GM23338 (cell line): ENCODE measurements around the gene C10orf105. TPM values are rescaled to one million over a fixed set of nuclear protein-coding genes. Genes with fewer than 3 reads are reported as not detected.

Experiments
- ATAC-seq: fragments of 200-7000 bp; cut with Tn5 transposase; 3 replicates; pipeline ENCODE4 v1.9.1; 2020
- DNase-seq: peaks from one replicate; pipeline ENCODE4 v3.0.0-alpha.2; 2015; ENCODE audit warnings: low spot score
- H2AFZ ChIP-seq: fragments of 200-600 bp; sonication (generic); 2 replicates; pipeline ENCODE4 v1.8.0; 2016; ENCODE audit warnings: antibody characterized with exemption, mild to moderate bottlenecking, moderate library complexity
- H3F3A ChIP-seq: fragments of 200-600 bp; sonication (generic); replicated peaks from 2 replicates; pipeline ENCODE4 v1.8.0; 2017; ENCODE audit warnings: antibody characterized with exemption, mixed run types, low read depth
- H3K27ac ChIP-seq: fragments of 200-600 bp; sonication (generic); 2 replicates; pipeline ENCODE4 v1.6.1; 2016; ENCODE audit warnings: low read depth
- H3K27me3 ChIP-seq: fragments of 200-600 bp; sonication (generic); 2 replicates; pipeline ENCODE4 v1.8.0; 2016; ENCODE audit warnings: mild to moderate bottlenecking, mixed run types, moderate library complexity; ENCODE audit not compliant: insufficient read depth
- H3K36me3 ChIP-seq: fragments of 200-600 bp; sonication (generic); 2 replicates; pipeline ENCODE4 v1.8.0; 2016; ENCODE audit warnings: mild to moderate bottlenecking; ENCODE audit not compliant: insufficient read depth
- H3K4me1 ChIP-seq: fragments of 200-600 bp; sonication (generic); 2 replicates; pipeline ENCODE4 v1.8.0; 2016; ENCODE audit warnings: mild to moderate bottlenecking, moderate library complexity; ENCODE audit not compliant: insufficient read depth
- H3K4me2 ChIP-seq: fragments of 200-600 bp; sonication (generic); 2 replicates; pipeline ENCODE4 v1.7.1; 2017; ENCODE audit warnings: mixed run types
- H3K4me3 ChIP-seq: fragments of 200-600 bp; sonication (generic); 2 replicates; pipeline ENCODE4 v1.6.1; 2016; ENCODE audit warnings: mixed run types
- H3K79me2 ChIP-seq: fragments of 200-600 bp; sonication (generic); replicated peaks from 2 replicates; pipeline ENCODE4 v1.8.0; 2017; ENCODE audit warnings: mild to moderate bottlenecking; ENCODE audit not compliant: insufficient read depth
- H3K9me2 ChIP-seq: fragments of 200-600 bp; sonication (generic); 2 replicates; pipeline ENCODE4 v1.8.0; 2017; ENCODE audit not compliant: insufficient read depth
- H4K20me1 ChIP-seq: fragments of 200-600 bp; sonication (generic); replicated peaks from 2 replicates; pipeline ENCODE4 v1.8.0; 2017; ENCODE audit warnings: mild to moderate bottlenecking; ENCODE audit not compliant: insufficient read depth
- H3K27ac Mint-ChIP-seq: 2 replicates; pipeline ENCODE4 v1.8.0; 2020; ENCODE audit warnings: inconsistent platforms, mild to moderate bottlenecking, moderate library complexity, mixed read lengths
- H3K27me3 Mint-ChIP-seq: 3 replicates; pipeline ENCODE4 v1.8.0; 2022; ENCODE audit warnings: low read depth, mild to moderate bottlenecking, moderate library complexity, mixed read lengths, inconsistent platforms; ENCODE audit not compliant: insufficient read depth, poor library complexity
- H3K36me3 Mint-ChIP-seq: 3 replicates; pipeline ENCODE4 v1.8.0; 2021; ENCODE audit warnings: low read depth, mild to moderate bottlenecking, inconsistent platforms, moderate library complexity, mixed read lengths
- H3K4me1 Mint-ChIP-seq: 3 replicates; pipeline ENCODE4 v1.8.0; 2020; ENCODE audit warnings: mild to moderate bottlenecking, inconsistent platforms, mixed read lengths
- H3K4me3 Mint-ChIP-seq: 3 replicates; pipeline ENCODE4 v1.8.0; 2021; ENCODE audit warnings: moderate library complexity, mild to moderate bottlenecking, inconsistent platforms, mixed read lengths
- H3K9me3 Mint-ChIP-seq: 3 replicates; pipeline ENCODE4 v1.8.0; 2020; ENCODE audit warnings: moderate library complexity, mild to moderate bottlenecking, inconsistent platforms, mixed read lengths
- EZH2 ChIP-seq: fragments of 200-600 bp; sonication (generic); IDR thresholded peaks from one replicate; pipeline ENCODE4 v1.8.0; 2017; ENCODE audit warnings: antibody characterized with exemption, mild to moderate bottlenecking, low read depth; ENCODE audit not compliant: unreplicated experiment
- EZH2phosphoT487 ChIP-seq: fragments of 200-600 bp; sonication (generic); IDR thresholded peaks from one replicate; pipeline ENCODE4 v1.8.1; 2018; ENCODE audit warnings: antibody characterized with exemption; ENCODE audit not compliant: unreplicated experiment
- NANOG ChIP-seq: IDR thresholded peaks from 2 replicates; pipeline ENCODE4 v1.6.1; 2016; ENCODE audit warnings: antibody characterized with exemption, borderline replicate concordance
- POLR2AphosphoS5 ChIP-seq: IDR thresholded peaks from 2 replicates; pipeline ENCODE4 v1.6.1; 2016; ENCODE audit warnings: antibody characterized with exemption, low read depth
- STAT1 ChIP-seq: IDR thresholded peaks from one replicate; pipeline ENCODE4 v1.6.1; 2016; ENCODE audit warnings: antibody characterized with exemption; ENCODE audit not compliant: unreplicated experiment
- ZNF114 ChIP-seq: fragments of 250-450 bp; sonication (Bioruptor Pico); IDR thresholded peaks from 2 replicates; pipeline ENCODE4 v1.5.0; 2020; ENCODE audit warnings: mild to moderate bottlenecking, moderate library complexity
- ZNF331 ChIP-seq: fragments of 250-450 bp; sonication (Bioruptor Pico); IDR thresholded peaks from 2 replicates; pipeline ENCODE4 v1.5.0; 2020; ENCODE audit warnings: low read depth, mild to moderate bottlenecking, moderate library complexity
- polyA plus RNA-seq: library from polyadenylated mRNA; unstranded; fragments of >200 nt; fragmentation: Nextera tagmentation; extraction: Ambion mirVana; gene quantifications from 2 replicates; pipeline ENCODE4 v1.2.1, GENCODE V29; 2016
- total RNA-seq: library from RNA; depleted of rRNA; stranded (reverse); fragments of >200 nt; shearing (Covaris generic); gene quantifications from 2 replicates; pipeline ENCODE4 v1.2.3, GENCODE V29; 2014
- TF ChIP-seq, protein P1 (sequence below): IDR thresholded peaks from 2 replicates; pipeline ENCODE4 v1.6.1; 2016; ENCODE audit warnings: antibody characterized with exemption
- TF ChIP-seq, protein P2 (sequence below), 2 experiments: fragments of 200-600 bp in 1 of 2; sonication (generic) in 1 of 2; conservative IDR thresholded peaks; 2 replicates each; pipeline versions ENCODE4 v1.5.1 to v1.6.1; 2016 to 2017; ENCODE audit warnings: antibody characterized with exemption in 2 of 2, low read depth in 2 of 2, mild to moderate bottlenecking in 2 of 2, moderate library complexity in 1 of 2
- TF ChIP-seq, protein P3 (sequence below): IDR thresholded peaks from one replicate; pipeline ENCODE4 v1.6.1; 2018; ENCODE audit warnings: antibody characterized with exemption; ENCODE audit not compliant: unreplicated experiment

C10orf105 gene
- total and polyA plus RNA-seq, 2 experiments from 2014 or later = 0.15 to 0.17 TPM

DNA sequence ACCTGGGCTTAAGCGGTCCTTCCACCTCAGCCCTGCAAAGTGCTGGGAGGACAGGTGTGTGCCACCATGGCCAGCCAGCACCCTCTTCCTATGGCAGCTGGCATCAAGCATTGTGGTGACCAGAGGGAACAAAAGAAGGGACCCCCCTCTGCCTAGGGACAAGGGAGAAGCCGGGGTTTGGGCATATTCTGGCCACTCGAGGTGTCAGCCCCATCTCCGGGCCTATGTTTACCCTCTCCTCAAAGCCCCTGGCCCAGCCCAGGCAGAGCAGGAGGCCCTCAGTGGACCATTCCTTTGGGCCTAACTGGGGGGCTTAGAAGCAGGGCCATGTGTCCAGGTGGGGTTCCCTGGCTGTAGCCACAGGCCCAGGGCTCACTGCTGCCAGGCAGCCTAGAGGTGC is 29.8 kb upstream of the C10orf105 start (continued):
- no peak for TF ChIP-seq POLR2AphosphoS5

DNA sequence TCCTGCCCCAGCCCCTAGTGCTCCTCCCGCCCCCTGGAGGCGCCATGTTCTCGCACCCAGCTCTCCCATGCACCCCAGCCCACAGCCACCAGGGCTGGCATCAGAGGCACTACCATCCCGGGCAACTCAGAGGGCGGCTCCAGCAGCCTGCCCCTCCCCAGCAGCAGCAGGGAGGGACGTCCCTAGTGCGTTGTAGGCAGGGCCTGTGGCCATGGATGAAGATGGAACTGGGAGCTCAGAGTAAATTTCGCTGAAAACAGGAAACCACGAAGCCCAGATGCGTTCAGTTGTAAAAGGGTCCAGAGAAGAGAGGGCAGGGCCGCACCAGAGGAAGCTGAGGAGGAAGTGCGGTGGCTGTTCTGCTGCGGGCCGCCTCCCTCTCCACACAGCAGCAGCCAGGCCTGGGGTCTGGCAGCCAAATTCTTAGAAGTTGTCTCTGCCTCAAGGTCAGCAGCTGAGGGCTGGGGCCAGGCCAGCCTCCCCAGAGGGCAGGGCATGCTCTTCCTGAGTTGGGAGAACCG is 29.2 kb upstream of the C10orf105 start:
- Histone ChIP-seq H2AFZ (no peak overlapping the region; the same call in 1 of the 2 replicates), H3F3A (no peaks in the 10 kb centered on the region), H3K9me2 (no peaks in the 10 kb centered on the region), H4K20me1 (no peaks in the 10 kb centered on the region), H3K4me2 (no peak overlapping the region), H3K79me2 (no peaks in the 10 kb centered on the region), H3K4me3 (no peak overlapping the region), H3K36me3 (no peaks in the 10 kb centered on the region), H3K27me3 (no peaks in the 10 kb centered on the region), H3K27ac (no peak overlapping the region), H3K4me1 (peaks cover 5% of the 10 kb centered on the region; the same call in 1 of the 2 replicates)
- DNase-seq = no peak
- H3K27me3 Mint-ChIP-seq = peaks cover 10% of the 10 kb centered on the region
- H3K4me3 Mint-ChIP-seq = no peak overlapping the region
- no peaks in the 10 kb centered on the region for H3K9me3 Mint-ChIP-seq
- peaks cover 35% of the 10 kb centered on the region for H3K4me1 Mint-ChIP-seq
- no peak overlapping the region for H3K27ac Mint-ChIP-seq
- no peaks in the 10 kb centered on the region for H3K36me3 Mint-ChIP-seq
- TF ChIP-seq ZNF114 (CRISPR knock-in tag) (no peak), EZH2phosphoT487 (no peak), POLR2AphosphoS5 (no peak), ZNF331 (CRISPR knock-in tag) (no peak), STAT1 (no peak)
- TF ChIP-seq, protein P1, sequence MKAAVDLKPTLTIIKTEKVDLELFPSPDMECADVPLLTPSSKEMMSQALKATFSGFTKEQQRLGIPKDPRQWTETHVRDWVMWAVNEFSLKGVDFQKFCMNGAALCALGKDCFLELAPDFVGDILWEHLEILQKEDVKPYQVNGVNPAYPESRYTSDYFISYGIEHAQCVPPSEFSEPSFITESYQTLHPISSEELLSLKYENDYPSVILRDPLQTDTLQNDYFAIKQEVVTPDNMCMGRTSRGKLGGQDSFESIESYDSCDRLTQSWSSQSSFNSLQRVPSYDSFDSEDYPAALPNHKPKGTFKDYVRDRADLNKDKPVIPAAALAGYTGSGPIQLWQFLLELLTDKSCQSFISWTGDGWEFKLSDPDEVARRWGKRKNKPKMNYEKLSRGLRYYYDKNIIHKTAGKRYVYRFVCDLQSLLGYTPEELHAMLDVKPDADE = no peak
- TF ChIP-seq, protein P2, sequence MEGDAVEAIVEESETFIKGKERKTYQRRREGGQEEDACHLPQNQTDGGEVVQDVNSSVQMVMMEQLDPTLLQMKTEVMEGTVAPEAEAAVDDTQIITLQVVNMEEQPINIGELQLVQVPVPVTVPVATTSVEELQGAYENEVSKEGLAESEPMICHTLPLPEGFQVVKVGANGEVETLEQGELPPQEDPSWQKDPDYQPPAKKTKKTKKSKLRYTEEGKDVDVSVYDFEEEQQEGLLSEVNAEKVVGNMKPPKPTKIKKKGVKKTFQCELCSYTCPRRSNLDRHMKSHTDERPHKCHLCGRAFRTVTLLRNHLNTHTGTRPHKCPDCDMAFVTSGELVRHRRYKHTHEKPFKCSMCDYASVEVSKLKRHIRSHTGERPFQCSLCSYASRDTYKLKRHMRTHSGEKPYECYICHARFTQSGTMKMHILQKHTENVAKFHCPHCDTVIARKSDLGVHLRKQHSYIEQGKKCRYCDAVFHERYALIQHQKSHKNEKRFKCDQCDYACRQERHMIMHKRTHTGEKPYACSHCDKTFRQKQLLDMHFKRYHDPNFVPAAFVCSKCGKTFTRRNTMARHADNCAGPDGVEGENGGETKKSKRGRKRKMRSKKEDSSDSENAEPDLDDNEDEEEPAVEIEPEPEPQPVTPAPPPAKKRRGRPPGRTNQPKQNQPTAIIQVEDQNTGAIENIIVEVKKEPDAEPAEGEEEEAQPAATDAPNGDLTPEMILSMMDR (conservative IDR thresholded peaks at IDR 0.05; ENCODE audit: low read depth in 2 of 2) = 0 out of 4 replicates have a peak, but pooled peaks of 1 of the 2 experiments have one; percentile 13
- ATAC-seq = peak; percentile 30

GRCh38 chr10:71747551-71748523 is 28.3 kb upstream of the C10orf105 start:
- H3K9me3 Mint-ChIP-seq = no peaks in the 10 kb centered on the region
- ATAC-seq (peak; percentile 46), DNase-seq (no peak)
- no peaks in the 10 kb centered on the region for H4K20me1 ChIP-seq
- 0 out of 2 replicates have a peak, but pooled peaks cover 5% of the 10 kb centered on the region for H3K4me1 ChIP-seq
- peaks cover 6% of the 10 kb centered on the region for H3K27me3 Mint-ChIP-seq
- no peak overlapping the region for H3K27ac ChIP-seq
- H3K4me3 ChIP-seq = no peak overlapping the region
- H3K4me2 ChIP-seq = no peak overlapping the region
- H3K27ac Mint-ChIP-seq = no peak overlapping the region
- no peaks in the 10 kb centered on the region for H3F3A ChIP-seq
- H3K79me2 ChIP-seq = no peaks in the 10 kb centered on the region
- no peaks in the 10 kb centered on the region for H3K36me3 ChIP-seq
- H3K4me1 Mint-ChIP-seq = peaks cover 29% of the 10 kb centered on the region
- H3K9me2 ChIP-seq = no peaks in the 10 kb centered on the region
- no peak overlapping the region for H3K4me3 Mint-ChIP-seq
- no peaks in the 10 kb centered on the region for H3K36me3 Mint-ChIP-seq
- peak overlapping the region; percentile 52 for H2AFZ ChIP-seq
- H3K27me3 ChIP-seq = no peaks in the 10 kb centered on the region
- TF ChIP-seq, protein P1 = no peak
- TF ChIP-seq EZH2phosphoT487 = no peak
- no peak for TF ChIP-seq EZH2
- TF ChIP-seq, protein P3, sequence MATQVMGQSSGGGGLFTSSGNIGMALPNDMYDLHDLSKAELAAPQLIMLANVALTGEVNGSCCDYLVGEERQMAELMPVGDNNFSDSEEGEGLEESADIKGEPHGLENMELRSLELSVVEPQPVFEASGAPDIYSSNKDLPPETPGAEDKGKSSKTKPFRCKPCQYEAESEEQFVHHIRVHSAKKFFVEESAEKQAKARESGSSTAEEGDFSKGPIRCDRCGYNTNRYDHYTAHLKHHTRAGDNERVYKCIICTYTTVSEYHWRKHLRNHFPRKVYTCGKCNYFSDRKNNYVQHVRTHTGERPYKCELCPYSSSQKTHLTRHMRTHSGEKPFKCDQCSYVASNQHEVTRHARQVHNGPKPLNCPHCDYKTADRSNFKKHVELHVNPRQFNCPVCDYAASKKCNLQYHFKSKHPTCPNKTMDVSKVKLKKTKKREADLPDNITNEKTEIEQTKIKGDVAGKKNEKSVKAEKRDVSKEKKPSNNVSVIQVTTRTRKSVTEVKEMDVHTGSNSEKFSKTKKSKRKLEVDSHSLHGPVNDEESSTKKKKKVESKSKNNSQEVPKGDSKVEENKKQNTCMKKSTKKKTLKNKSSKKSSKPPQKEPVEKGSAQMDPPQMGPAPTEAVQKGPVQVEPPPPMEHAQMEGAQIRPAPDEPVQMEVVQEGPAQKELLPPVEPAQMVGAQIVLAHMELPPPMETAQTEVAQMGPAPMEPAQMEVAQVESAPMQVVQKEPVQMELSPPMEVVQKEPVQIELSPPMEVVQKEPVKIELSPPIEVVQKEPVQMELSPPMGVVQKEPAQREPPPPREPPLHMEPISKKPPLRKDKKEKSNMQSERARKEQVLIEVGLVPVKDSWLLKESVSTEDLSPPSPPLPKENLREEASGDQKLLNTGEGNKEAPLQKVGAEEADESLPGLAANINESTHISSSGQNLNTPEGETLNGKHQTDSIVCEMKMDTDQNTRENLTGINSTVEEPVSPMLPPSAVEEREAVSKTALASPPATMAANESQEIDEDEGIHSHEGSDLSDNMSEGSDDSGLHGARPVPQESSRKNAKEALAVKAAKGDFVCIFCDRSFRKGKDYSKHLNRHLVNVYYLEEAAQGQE = no peak
- no peak for TF ChIP-seq NANOG
- TF ChIP-seq POLR2AphosphoS5 = no peak
